ENCODE measurements around the gene CBLL1.

CBLL1 gene

GRCh38 chr7:107743567-107744344 lies at the start of gene CBLL1:
Gene CBLL1 (plus strand): TSS chr7:107744142. CDS start chr7:107744164, 22 bp downstream.
- peak; percentile 98 for DNase-seq

GRCh38 chr7:107694386-107694785 lies 49.6 kb upstream of the CBLL1 start:
- DNase-seq, result no peak

GRCh38 chr7:107696330-107696946 lies 47.5 kb upstream of the CBLL1 start:
- no peak for DNase-seq

GRCh38 chr7:107697321-107698049 lies 46.5 kb upstream of the CBLL1 start:
- no peak for DNase-seq

GRCh38 chr7:107700570-107700969 lies 43.4 kb upstream of the CBLL1 start:
- DNase-seq, result no peak

- DNase-seq, result no peak
Measured at GRCh38 chr7:107701191-107701590, 42.8 kb upstream of the CBLL1 start.

- no peak for DNase-seq
Measured at GRCh38 chr7:107703219-107703618, 40.7 kb upstream of the CBLL1 start.

GRCh38 chr7:107703872-107704271 lies 40.1 kb upstream of the CBLL1 start:
- DNase-seq, result no peak

- no peak for DNase-seq
Measured at GRCh38 chr7:107708956-107709355, 35.0 kb upstream of the CBLL1 start.

- no peak for DNase-seq
Measured at GRCh38 chr7:107711301-107711700, 32.6 kb upstream of the CBLL1 start.

GRCh38 chr7:107712025-107712424 lies 31.9 kb upstream of the CBLL1 start:
- no peak for DNase-seq

- no peak for DNase-seq
Measured at GRCh38 chr7:107712896-107713295, 31.0 kb upstream of the CBLL1 start.

- no peak for DNase-seq
Measured at GRCh38 chr7:107715531-107715930, 28.4 kb upstream of the CBLL1 start.

GRCh38 chr7:107718456-107719193 lies 25.3 kb upstream of the CBLL1 start:
- no peak for DNase-seq

- DNase-seq, result no peak
Measured at GRCh38 chr7:107721286-107721685, 22.7 kb upstream of the CBLL1 start.

- no peak for DNase-seq
Measured at GRCh38 chr7:107723255-107723654, 20.7 kb upstream of the CBLL1 start.

GRCh38 chr7:107725138-107725740 lies 18.7 kb upstream of the CBLL1 start:
- peak; percentile 49 to 56 for DNase-seq

- DNase-seq, result no peak
Measured at GRCh38 chr7:107726356-107727130, 17.4 kb upstream of the CBLL1 start.

GRCh38 chr7:107728276-107728675 lies 15.7 kb upstream of the CBLL1 start:
- DNase-seq, result no peak

GRCh38 chr7:107742678-107743566 lies 1.0 kb upstream of the CBLL1 start:
- DNase-seq, result peak in 1 of 2 experiments; percentile 72

- no peak for DNase-seq
Measured at GRCh38 chr7:107744345-107744750, 406 bp downstream of the CBLL1 start.
